ENCODE results near the gene PLXNA4.

PLXNA4 gene

DNA sequence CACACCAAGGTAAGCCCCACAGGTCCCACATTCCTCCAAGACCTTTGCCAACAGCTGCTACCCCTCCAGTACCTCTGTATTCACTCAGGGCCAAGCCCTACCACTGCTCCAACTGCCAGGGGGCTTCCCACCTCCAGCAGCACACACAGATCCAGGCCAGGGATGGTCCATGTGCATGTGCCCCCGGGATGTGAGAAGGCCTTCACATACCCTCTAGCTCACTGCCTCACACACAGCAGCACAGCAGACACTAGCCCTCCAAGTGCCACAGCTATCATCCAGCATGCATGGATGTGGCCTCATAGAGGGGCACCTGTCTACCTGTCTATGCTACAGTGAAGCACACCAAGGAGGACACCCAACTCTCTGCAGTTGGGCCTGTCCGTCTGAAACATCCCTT is 488.8 kb downstream of the PLXNA4 start:
- H3K27me3 Mint-ChIP-seq = peaks cover 5% of the 10 kb centered on the region
- H3K27ac Mint-ChIP-seq = no peak overlapping the region
- H3K36me3 Mint-ChIP-seq (ENCODE audit: low read depth) = no peaks in the 10 kb centered on the region
- no peaks in the 10 kb centered on the region for H3K9me3 Mint-ChIP-seq
- no peaks in the 10 kb centered on the region for H3K4me1 Mint-ChIP-seq
- DNase-seq (no peak), ATAC-seq (no peak)
- no peak overlapping the region for H3K4me3 Mint-ChIP-seq

DNA sequence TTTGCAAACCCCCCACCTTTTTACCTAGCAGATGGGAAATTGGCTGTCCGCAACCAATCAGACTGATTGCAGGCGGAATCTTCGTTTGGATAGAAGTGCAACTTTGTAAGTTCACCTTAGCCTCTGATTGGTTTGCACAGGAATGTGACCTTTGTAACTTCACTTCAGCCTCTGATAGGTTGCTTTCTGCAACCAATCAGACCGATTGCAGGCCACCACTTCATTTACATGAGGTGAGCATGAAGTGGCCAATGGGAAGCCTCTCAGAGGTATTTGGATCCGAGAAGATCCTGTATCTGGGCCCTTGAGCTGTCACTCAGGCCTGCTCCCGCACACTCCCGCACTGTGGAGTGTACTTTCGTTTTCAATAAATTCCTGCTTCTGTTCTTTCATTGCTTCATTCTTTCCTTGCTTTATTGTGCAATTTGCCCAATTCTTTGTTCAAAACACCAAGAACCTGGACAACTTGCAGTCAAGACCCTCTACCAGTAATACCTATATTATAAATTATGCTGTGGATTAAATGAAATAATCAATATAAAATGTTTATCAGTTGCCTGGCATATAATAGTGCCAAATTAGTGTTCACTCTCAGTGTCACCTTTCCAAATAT is 491.4 kb downstream of the PLXNA4 start:
- no peaks in the 10 kb centered on the region for H3K36me3 Mint-ChIP-seq (ENCODE audit: low read depth)
- H3K27me3 Mint-ChIP-seq = peaks cover 13% of the 10 kb centered on the region
- no peaks in the 10 kb centered on the region for H3K4me1 Mint-ChIP-seq
- DNase-seq = no peak
- ATAC-seq = no peak
- no peak overlapping the region for H3K27ac Mint-ChIP-seq
- no peaks in the 10 kb centered on the region for H3K9me3 Mint-ChIP-seq
- H3K4me3 Mint-ChIP-seq = no peak overlapping the region

DNA sequence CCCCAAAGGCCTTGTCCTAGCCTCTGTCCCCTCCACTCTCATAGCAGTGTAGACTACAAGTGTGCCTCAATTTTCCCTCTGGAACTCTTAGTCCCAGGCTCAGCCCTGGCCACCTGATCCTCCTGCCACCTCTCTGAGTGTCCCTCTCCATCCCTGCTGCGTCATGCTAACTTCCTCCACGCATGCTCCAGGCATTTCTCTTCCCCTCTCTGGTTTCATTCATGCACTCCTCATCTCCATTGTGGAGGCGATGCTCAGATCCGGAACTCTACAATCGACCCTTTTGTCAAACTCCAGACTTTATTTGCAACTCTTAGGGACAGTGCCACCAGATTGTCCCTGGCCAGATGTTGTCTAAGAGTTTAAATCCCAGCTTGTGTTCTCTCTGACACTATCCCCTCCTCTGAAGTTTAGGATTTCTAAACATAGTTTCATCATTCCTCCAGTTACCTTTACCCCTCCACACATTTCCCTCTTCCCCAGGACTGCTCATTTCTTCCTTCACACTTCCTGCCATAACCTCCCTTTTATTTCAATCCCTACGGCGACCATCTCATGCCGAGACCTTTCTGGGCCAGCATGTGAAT is 492.6 kb downstream of the PLXNA4 start:
- H3K27me3 Mint-ChIP-seq = peaks cover 17% of the 10 kb centered on the region
- no peak overlapping the region for H3K27ac Mint-ChIP-seq
- DNase-seq (no peak), ATAC-seq (no peak)
- no peaks in the 10 kb centered on the region for H3K36me3 Mint-ChIP-seq (ENCODE audit: low read depth)
- no peaks in the 10 kb centered on the region for H3K9me3 Mint-ChIP-seq
- no peaks in the 10 kb centered on the region for H3K4me1 Mint-ChIP-seq
- no peak overlapping the region for H3K4me3 Mint-ChIP-seq

DNA sequence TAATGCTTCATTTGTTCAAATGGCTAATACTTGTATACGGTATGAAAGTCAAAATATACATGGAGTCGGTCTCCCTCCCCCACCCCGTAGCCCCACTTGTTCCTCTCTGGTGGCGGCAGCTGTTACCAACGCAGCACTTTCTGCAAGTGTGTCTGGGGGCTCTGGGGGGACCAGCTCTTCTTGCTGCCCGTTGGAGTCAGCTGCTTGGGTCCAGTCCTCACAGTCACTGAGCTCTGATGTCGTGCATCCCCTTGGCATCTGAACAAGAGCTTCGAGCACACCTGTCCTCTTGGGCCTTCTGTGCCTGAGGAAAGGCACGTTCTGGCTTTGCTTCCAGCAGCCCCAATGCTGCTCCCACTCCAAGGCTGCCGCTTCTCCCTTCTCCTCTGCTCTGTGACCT is 493.1 kb downstream of the PLXNA4 start:
- no peak overlapping the region for H3K27ac Mint-ChIP-seq
- ATAC-seq = no peak
- no peak for DNase-seq
- H3K36me3 Mint-ChIP-seq (ENCODE audit: low read depth) = no peaks in the 10 kb centered on the region
- H3K4me1 Mint-ChIP-seq = no peaks in the 10 kb centered on the region
- no peak overlapping the region for H3K4me3 Mint-ChIP-seq
- peaks cover 17% of the 10 kb centered on the region for H3K27me3 Mint-ChIP-seq
- no peaks in the 10 kb centered on the region for H3K9me3 Mint-ChIP-seq

DNA sequence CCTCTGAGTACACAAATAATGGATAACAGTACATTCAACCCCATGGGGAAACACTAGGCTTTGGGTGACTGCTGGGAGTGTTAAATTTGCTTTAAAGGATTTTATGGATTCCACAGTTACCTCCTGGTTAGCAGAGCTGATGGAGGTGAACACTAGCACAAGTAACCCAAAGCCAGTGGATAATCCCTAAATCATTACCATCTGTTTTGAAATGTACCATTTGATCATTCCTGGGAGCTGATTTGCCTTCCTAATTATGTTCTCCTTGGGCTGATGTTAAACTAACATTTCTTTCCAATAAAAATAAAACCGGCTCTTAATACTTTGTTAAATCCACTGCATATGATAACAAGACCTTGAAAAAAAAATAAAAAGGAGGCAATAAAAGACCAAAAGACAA is 493.9 kb downstream of the PLXNA4 start:
- Mint-ChIP-seq H3K36me3 (ENCODE audit: low read depth) (no peaks in the 10 kb centered on the region), H3K4me3 (no peak overlapping the region), H3K27me3 (peaks cover 17% of the 10 kb centered on the region), H3K9me3 (no peaks in the 10 kb centered on the region), H3K4me1 (no peaks in the 10 kb centered on the region), H3K27ac (no peak overlapping the region)
- ATAC-seq = no peak
- no peak for DNase-seq

DNA sequence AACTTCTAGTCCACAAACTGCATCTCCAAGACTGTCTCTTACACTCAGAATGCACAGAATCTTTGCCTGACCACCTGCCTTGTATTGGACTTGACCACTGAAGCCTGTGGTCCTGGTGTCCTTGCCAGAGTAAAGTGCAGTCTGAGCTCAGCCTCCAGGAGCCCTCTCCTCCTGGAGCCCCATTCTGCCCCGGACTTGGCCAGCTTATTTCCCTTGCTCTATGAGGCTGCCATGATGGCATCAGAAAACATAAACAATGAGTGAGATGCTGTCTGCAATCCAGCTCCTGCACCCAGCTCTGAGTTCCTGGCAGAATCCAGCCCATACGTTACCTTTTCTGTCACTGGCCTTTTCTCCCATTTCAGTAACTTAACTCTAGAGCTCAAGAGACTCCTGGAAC is 494.6 kb downstream of the PLXNA4 start:
- no peak for DNase-seq
- Mint-ChIP-seq H3K36me3 (ENCODE audit: low read depth) (no peaks in the 10 kb centered on the region), H3K27me3 (peaks cover 21% of the 10 kb centered on the region), H3K4me1 (no peaks in the 10 kb centered on the region), H3K4me3 (no peak overlapping the region), H3K27ac (no peak overlapping the region), H3K9me3 (no peaks in the 10 kb centered on the region)
- no peak for ATAC-seq

DNA sequence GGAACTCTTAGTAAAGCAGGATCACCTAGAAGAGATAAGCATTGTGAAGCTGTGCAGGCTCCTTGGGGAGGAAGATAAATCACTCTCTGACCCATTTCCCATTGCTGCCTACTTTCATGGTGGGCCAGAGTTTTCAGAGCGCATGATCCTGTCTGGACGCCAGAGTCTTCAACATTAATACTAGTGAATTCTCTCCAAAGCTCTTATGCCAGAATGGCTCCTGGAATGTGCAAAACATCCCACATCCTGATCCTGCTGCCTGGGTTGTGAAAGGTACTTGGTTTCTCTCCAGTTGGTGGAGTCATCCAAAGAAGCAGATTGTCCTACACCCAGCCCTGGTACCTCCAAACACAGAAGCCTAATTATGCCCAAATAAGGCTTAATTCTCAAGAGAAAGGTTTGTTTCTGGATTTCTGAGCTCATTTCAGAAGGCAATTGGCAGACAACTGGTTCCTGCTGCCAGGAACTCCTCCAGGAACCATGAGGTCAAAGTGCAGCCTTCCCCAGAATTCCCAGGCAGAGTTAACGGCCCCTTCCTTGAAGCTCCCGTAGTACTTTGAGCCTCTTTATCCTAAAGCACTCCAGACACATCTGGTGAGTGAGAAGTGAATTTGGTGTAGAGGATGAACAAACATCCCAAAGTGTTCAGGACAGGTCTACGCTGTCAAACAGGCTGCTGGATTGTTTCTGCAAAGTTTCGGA is 495.2 kb downstream of the PLXNA4 start:
- H3K27me3 Mint-ChIP-seq = peaks cover 21% of the 10 kb centered on the region
- no peak overlapping the region for H3K27ac Mint-ChIP-seq
- DNase-seq (no peak), ATAC-seq (no peak)
- no peaks in the 10 kb centered on the region for H3K4me1 Mint-ChIP-seq
- H3K9me3 Mint-ChIP-seq = no peaks in the 10 kb centered on the region
- no peak overlapping the region for H3K4me3 Mint-ChIP-seq
- H3K36me3 Mint-ChIP-seq (ENCODE audit: low read depth) = no peaks in the 10 kb centered on the region

DNA sequence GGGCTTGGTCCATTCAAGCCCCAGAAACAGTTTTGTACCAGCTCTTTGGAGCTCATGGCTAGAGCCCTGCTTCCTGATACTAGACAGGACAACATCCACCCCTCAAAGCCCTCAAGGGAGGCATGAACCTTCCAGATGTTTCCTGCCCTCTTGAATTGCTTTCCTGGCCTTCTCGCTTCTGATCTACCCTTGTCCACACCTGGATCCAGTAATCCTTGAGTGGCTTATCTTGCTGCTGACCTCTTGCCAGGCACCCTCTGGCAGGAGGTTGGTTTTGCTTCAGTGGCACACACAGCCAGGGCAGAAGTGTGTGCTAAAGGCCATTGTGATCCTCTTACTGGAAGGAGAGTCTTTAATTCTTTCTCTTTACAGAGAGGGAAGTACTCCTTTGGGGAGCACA is 495.8 kb downstream of the PLXNA4 start:
- no peak for DNase-seq

DNA sequence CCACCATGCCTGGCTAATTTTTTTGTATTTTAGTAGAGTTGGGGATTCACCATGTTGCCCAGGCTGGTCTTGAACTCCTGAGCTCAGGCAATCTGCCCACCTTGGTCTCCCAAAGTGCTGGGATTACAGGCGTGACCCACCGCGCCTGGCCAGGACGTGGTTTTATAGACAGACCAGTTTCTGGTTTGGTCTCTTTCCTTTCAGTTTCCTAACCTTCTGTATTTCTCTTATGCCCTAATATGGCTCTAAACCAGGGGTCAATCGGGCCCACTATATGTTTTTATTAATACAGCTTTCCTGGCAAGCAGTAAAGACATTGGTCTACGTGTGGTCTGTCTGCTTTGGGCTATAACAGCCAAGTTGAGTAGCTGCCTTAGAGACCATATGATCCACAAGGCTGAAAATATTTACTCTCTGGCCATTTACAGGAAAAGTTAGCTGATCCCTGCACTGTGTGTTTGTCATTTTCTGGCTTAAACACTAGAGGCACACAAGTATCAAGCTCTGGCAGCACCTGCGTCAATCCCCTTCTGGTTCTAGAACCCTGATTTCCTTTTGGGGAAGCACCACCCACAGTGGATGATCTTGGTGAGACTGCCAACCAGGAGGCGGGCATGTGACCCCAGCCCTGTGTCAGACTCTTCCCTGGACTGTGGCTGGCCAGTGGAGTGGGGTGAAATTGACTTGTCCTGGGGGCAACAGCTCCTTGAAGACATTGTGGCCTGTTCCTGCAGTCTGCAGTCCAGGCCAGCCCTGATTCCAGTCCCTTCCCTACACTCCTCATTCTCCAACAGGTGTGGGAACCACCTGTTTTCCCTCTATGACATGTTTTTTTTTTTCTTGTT is 497.2 kb downstream of the PLXNA4 start:
- ATAC-seq (no peak), DNase-seq (no peak)
- Mint-ChIP-seq H3K4me3 (no peak overlapping the region), H3K36me3 (ENCODE audit: low read depth) (no peaks in the 10 kb centered on the region), H3K4me1 (no peaks in the 10 kb centered on the region), H3K9me3 (no peaks in the 10 kb centered on the region), H3K27ac (no peak overlapping the region), H3K27me3 (peaks cover 21% of the 10 kb centered on the region)

More for the DNA sequence above, 495.8 kb downstream of the PLXNA4 start:
- no peak overlapping the region for H3K27ac Mint-ChIP-seq
- no peaks in the 10 kb centered on the region for H3K4me1 Mint-ChIP-seq
- H3K4me3 Mint-ChIP-seq = no peak overlapping the region
- H3K9me3 Mint-ChIP-seq = no peaks in the 10 kb centered on the region
- no peaks in the 10 kb centered on the region for H3K36me3 Mint-ChIP-seq (ENCODE audit: low read depth)
- no peak for ATAC-seq
- peaks cover 21% of the 10 kb centered on the region for H3K27me3 Mint-ChIP-seq

DNA sequence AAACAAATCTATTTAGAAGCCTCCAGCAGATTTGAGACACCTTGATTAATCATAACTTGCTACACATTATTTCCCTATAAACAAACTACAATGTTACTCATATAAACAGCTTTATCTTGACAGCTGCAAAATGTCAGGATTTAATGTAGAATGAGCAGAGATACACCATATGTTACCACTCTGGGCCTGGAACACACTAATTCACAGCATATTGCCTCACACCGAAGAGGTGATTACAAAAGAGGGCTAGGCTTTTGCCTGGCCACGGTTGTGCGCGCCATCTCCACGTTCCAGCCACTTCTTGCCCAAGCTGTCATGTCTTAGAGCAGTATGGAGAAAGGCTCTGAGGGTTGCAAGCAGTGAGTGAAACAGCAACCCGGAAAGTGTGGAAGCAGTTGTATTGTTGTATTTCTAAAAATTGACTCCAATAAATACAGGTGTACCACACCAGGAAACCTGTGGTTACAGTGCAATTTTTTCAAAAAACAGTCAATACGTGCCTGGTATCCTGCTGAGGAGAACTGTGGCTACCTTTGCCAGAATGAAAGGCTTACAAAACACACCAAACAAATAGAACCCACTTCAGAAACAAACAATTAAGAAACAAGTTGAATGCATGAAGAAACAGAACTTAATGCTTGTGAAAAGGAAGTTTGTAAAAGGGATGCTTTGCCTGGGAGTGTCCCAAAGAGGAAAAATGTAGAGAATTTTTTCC is 498.1 kb downstream of the PLXNA4 start:
- ATAC-seq (no peak), DNase-seq (no peak)
- Mint-ChIP-seq H3K4me3 (no peak overlapping the region), H3K4me1 (no peaks in the 10 kb centered on the region), H3K36me3 (ENCODE audit: low read depth) (no peaks in the 10 kb centered on the region), H3K27me3 (peaks cover 17% of the 10 kb centered on the region), H3K27ac (no peak overlapping the region), H3K9me3 (no peaks in the 10 kb centered on the region)

DNA sequence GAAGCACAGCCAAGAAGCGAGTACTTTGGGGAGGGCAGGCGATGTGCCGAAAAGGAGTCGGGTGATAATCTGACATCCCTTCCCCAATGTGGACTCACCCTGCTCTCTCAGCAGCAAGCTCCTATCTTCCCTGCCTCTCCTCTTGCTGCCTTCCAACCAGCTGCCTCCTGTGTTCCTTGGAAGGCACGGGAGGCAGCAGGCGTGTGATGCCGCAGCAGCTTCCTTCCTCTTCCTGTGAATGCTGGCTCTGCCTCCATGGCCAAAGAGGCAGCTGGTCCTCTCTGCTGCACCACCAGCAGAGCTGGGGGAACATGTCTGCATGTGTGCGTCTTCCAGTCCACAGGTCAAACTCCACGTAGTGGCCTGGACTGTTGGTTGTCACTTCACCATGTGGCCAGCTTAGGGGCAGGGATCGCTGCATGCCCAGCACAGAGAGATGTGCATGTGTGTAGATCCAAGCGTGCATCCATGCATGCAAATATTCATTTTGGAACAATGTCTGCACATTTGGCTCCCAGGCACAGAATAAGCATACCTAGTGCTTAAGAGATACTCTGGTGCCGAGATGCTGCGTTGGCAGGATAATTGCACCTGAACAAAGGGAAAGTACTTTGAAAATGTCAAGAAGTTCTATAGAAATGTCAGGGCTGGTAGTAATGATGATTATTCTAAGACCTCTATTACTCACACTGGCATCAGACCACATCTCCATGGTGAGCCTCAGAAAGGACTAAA is 499.8 kb downstream of the PLXNA4 start:
- H3K27me3 Mint-ChIP-seq = peaks cover 14% of the 10 kb centered on the region
- no peaks in the 10 kb centered on the region for H3K4me1 Mint-ChIP-seq
- no peaks in the 10 kb centered on the region for H3K36me3 Mint-ChIP-seq (ENCODE audit: low read depth)
- no peak overlapping the region for H3K4me3 Mint-ChIP-seq
- ATAC-seq (no peak), DNase-seq (no peak)
- no peak overlapping the region for H3K27ac Mint-ChIP-seq
- H3K9me3 Mint-ChIP-seq = no peaks in the 10 kb centered on the region

DNA sequence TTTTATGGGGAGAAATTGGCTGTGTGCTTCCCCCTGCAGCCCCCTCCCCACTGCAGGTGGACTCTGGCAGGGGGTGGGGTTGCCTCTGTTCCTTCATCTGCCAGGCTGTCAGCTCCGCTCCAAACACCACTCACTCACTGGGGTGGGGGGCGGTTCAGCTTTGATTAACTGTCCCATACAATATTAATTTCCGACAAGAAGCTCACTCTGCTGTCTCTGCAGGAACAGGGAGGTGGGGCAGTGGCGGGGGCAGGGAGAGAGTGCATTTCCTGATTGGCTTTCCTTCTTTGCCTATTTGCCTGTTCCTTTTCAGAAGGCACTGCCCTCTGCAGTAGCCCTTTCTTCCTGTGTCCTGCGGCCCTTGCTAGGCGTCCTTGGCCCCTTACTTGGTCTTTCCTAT is 500.8 kb downstream of the PLXNA4 start:
- Mint-ChIP-seq H3K9me3 (no peaks in the 10 kb centered on the region), H3K27me3 (peaks cover 13% of the 10 kb centered on the region), H3K4me3 (no peak overlapping the region), H3K27ac (no peak overlapping the region), H3K4me1 (no peaks in the 10 kb centered on the region), H3K36me3 (ENCODE audit: low read depth) (no peaks in the 10 kb centered on the region)
- ATAC-seq (no peak), DNase-seq (no peak)

DNA sequence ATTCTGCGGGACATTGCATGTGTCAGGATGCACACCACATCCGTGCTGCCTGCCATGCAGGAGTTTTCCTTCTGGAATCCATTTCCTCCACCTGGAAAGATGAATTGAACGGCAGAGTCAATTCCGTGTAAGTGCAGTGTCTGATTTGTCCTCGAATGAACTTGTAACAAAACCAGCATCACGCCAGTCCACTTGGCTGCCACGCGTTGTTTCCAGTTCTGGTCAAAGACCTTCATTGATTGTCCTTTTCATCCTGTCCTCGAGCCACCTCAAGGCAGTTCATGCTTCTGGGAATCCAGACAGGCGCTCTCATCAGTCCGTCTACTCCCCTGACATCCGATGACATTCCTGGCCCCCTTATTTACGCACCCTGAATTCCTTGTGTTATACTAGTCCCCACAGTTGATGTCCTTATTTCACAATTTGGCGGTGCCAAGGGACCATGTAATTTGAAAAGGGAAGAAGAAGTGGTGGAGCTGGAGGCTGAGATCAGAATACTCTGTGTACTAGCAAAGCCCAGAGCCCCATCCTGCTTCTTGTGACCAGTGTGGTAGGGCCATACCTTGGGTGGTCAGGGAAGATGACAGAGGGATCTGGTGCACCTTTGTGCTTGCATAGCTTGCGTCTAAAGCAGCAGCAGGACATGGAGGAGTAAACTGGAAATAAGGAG is 502.2 kb downstream of the PLXNA4 start:
- H3K4me1 Mint-ChIP-seq = no peaks in the 10 kb centered on the region
- H3K27ac Mint-ChIP-seq = no peak overlapping the region
- peaks cover 5% of the 10 kb centered on the region for H3K27me3 Mint-ChIP-seq
- DNase-seq (no peak), ATAC-seq (no peak)
- H3K36me3 Mint-ChIP-seq (ENCODE audit: low read depth) = no peaks in the 10 kb centered on the region
- no peak overlapping the region for H3K4me3 Mint-ChIP-seq
- no peaks in the 10 kb centered on the region for H3K9me3 Mint-ChIP-seq
